Stimulated activated CD8-positive, alpha-beta memory T cell treated with anti-CD3 and anti-CD28 coated beads, Interleukin-4, amount 100 ng/mL, for 24 hours (primary cell): ENCODE data around the gene RHBDD2.
"Not testable (repeated sequence)": the region's sequence is repeated elsewhere in the genome, so short reads cannot be mapped to it uniquely, and the experiment has no call there.

Experiments
- DNase-seq: peaks from one replicate; pipeline ENCODE4 v3.0.0-alpha.2; 2020; ENCODE audit warnings: low read depth

Gene RHBDD2

GRCh38 chr7:75878769-75879611 is at the start of gene RHBDD2:
TSS of gene RHBDD2 (plus strand) at chr7:75879034. CDS start at chr7:75879083, 49 bp downstream.
- DNase-seq = peak; percentile 97

- not testable (repeated sequence) for DNase-seq
Measured at GRCh38 chr7:75829656-75830055, 49.2 kb upstream of the RHBDD2 start.

GRCh38 chr7:75830978-75831377 is 47.9 kb upstream of the RHBDD2 start:
- no peak for DNase-seq

GRCh38 chr7:75833662-75834061 is 45.2 kb upstream of the RHBDD2 start:
- not testable (repeated sequence) for DNase-seq

GRCh38 chr7:75835688-75836285 is 43.0 kb upstream of the RHBDD2 start:
- DNase-seq = no peak

- no peak for DNase-seq
Measured at GRCh38 chr7:75836798-75837197, 42.0 kb upstream of the RHBDD2 start.

- DNase-seq = not testable (repeated sequence)
Measured at GRCh38 chr7:75838281-75838930, 40.4 kb upstream of the RHBDD2 start.

- no peak for DNase-seq
Measured at GRCh38 chr7:75840029-75840428, 38.8 kb upstream of the RHBDD2 start.

GRCh38 chr7:75842836-75843446 is 35.9 kb upstream of the RHBDD2 start:
- DNase-seq = no peak

GRCh38 chr7:75843613-75844116 is 35.2 kb upstream of the RHBDD2 start:
- DNase-seq = no peak

- DNase-seq = no peak
Measured at GRCh38 chr7:75844158-75844557, 34.7 kb upstream of the RHBDD2 start.

GRCh38 chr7:75845132-75845531 is 33.7 kb upstream of the RHBDD2 start:
- DNase-seq = not testable (repeated sequence)

GRCh38 chr7:75847707-75848106 is 31.1 kb upstream of the RHBDD2 start:
- no peak for DNase-seq

- DNase-seq = no peak
Measured at GRCh38 chr7:75849573-75849972, 29.3 kb upstream of the RHBDD2 start.

GRCh38 chr7:75850235-75850634 is 28.6 kb upstream of the RHBDD2 start:
- DNase-seq = no peak

- DNase-seq = no peak
Measured at GRCh38 chr7:75854233-75854632, 24.6 kb upstream of the RHBDD2 start.

GRCh38 chr7:75854813-75855345 is 24.0 kb upstream of the RHBDD2 start:
- DNase-seq = not testable (repeated sequence)

- no peak for DNase-seq
Measured at GRCh38 chr7:75856536-75856935, 22.3 kb upstream of the RHBDD2 start.

- DNase-seq = no peak
Measured at GRCh38 chr7:75858410-75858809, 20.4 kb upstream of the RHBDD2 start.

GRCh38 chr7:75861636-75862035 is 17.2 kb upstream of the RHBDD2 start:
- DNase-seq = no peak

GRCh38 chr7:75864251-75864650 is 14.6 kb upstream of the RHBDD2 start:
- not testable (repeated sequence) for DNase-seq

- no peak for DNase-seq
Measured at GRCh38 chr7:75866114-75866488, 12.7 kb upstream of the RHBDD2 start.
